Activated CD8-positive, alpha-beta memory T cell treated with anti-CD3 and anti-CD28 coated beads, Interleukin-2, amount 10 ng/mL, durations not matched to agents 7 days and 5 days (primary cell): Measurements from ENCODE around the gene MIA. TPM values are rescaled to one million over a fixed set of nuclear protein-coding genes. Genes with fewer than 3 reads are reported as not detected.

Experiments used
- ATAC-seq: fragments of 150-1000 bp; cut with Tn5 transposase; one replicate; pipeline ENCODE4 v1.10.0; 2021; ENCODE audit warnings: moderate library complexity
- CTCF ChIA-PET: fragments of 350-600 bp; sonication (Branson Sonifier 250); formaldehyde crosslinking; loops from one replicate; lab custom pipeline; 2021; ENCODE audit warnings: antibody characterized with exemption; lab: Charles Lee
- DNase-seq: peaks from one replicate; pipeline ENCODE4 v3.0.0-alpha.2; 2020
- H3K27ac Mint-ChIP-seq: one replicate; pipeline ENCODE4 v1.8.0; 2021; ENCODE audit warnings: mild to moderate bottlenecking, mixed read lengths
- H3K27me3 Mint-ChIP-seq: one replicate; pipeline ENCODE4 v1.8.0; 2021; ENCODE audit warnings: mixed read lengths
- H3K36me3 Mint-ChIP-seq: one replicate; pipeline ENCODE4 v1.8.0; 2021; ENCODE audit warnings: mild to moderate bottlenecking, mixed read lengths
- H3K4me1 Mint-ChIP-seq: one replicate; pipeline ENCODE4 v1.8.0; 2021; ENCODE audit warnings: mixed read lengths
- H3K4me3 Mint-ChIP-seq: one replicate; pipeline ENCODE4 v1.8.0; 2021; ENCODE audit warnings: mild to moderate bottlenecking, moderate library complexity, mixed read lengths
- H3K9me3 Mint-ChIP-seq: one replicate; pipeline ENCODE4 v1.8.0; 2022; ENCODE audit warnings: low read depth, mixed read lengths
- total RNA-seq, 2 experiments: library from RNA; stranded (reverse); gene quantifications; one replicate each; pipeline ENCODE4 v1.2.3, GENCODE V29; 2021

The MIA gene
- total RNA-seq, 2 experiments from 2014 or later = not detected

GRCh38 chr19:40741527-40742390 is 33.6 kb upstream of the MIA start:
- Mint-ChIP-seq H3K27ac (no peak overlapping the region), H3K36me3 (peaks cover 3% of the 10 kb centered on the region), H3K4me1 (peaks cover 5% of the 10 kb centered on the region), H3K27me3 (no peaks in the 10 kb centered on the region), H3K4me3 (no peak overlapping the region), H3K9me3 (no peaks in the 10 kb centered on the region)
- DNase-seq (no peak), ATAC-seq (no peak)
- CTCF ChIA-PET = interaction anchor here (1.3 to 2.4 kb wide), 2 partner anchors 19 to 65 kb away, joined by 3 to 9 read pairs; no protein-coding TSS in a partner anchor

DNA sequence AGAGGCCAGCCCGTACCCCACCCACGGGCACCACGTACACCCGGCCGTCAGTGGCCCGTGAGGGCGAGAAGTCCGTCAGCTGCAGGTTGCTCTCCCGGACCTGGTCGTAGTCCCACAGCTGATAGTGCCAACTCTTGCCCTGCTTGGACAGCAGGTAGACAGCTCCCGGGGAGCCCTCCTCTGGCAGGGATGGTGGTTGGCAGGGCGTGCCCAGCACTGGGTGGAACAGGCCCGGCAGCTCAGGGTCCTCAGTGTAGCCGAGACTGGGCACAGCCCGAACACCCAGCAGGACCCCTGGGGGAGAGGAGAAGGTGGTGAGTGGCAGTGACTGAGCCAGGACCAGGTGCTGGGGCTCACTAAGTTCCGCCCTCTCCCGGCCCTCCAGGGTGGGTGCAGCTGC is 32.8 kb upstream of the MIA start:
- Mint-ChIP-seq H3K9me3 (no peaks in the 10 kb centered on the region), H3K27me3 (no peaks in the 10 kb centered on the region), H3K4me3 (no peak overlapping the region), H3K4me1 (peaks cover 5% of the 10 kb centered on the region), H3K27ac (no peak overlapping the region), H3K36me3 (peaks cover 2% of the 10 kb centered on the region)
- DNase-seq (no peak), ATAC-seq (no peak)
- CTCF ChIA-PET = interaction anchor here (1.3 to 2.4 kb wide), 2 partner anchors 20 to 64 kb away, joined by 3 to 9 read pairs; no protein-coding TSS in a partner anchor

DNA sequence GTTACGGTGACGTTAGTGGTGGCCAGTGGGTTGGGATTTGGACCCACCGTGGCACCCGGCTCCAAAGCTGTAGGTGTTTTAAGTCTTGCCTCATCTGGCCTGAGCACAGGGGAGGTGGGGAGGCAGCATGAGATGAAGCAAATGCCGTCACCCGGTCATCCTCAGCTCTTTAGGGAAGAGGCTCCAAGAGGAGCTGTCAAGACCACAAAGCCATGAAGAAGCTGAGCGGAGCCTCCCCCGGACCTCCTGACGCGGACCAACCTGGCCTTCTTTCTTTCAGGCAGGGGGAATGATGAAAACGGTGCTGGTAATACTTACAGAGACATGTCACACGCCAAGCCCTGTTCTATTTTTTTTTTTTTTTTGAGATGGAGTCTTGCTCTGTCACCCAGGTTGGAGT is 32.4 kb upstream of the MIA start:
- Mint-ChIP-seq H3K27me3 (no peaks in the 10 kb centered on the region), H3K27ac (no peak overlapping the region), H3K4me3 (no peak overlapping the region), H3K4me1 (peaks cover 6% of the 10 kb centered on the region), H3K36me3 (no peaks in the 10 kb centered on the region), H3K9me3 (no peaks in the 10 kb centered on the region)
- CTCF ChIA-PET = interaction anchor here (1.1 to 2.4 kb wide), 6 partner anchors 10 to 77 kb away, joined by 3 to 9 read pairs (median 6); no protein-coding TSS in a partner anchor
- DNase-seq (no peak), ATAC-seq (no peak)

DNA sequence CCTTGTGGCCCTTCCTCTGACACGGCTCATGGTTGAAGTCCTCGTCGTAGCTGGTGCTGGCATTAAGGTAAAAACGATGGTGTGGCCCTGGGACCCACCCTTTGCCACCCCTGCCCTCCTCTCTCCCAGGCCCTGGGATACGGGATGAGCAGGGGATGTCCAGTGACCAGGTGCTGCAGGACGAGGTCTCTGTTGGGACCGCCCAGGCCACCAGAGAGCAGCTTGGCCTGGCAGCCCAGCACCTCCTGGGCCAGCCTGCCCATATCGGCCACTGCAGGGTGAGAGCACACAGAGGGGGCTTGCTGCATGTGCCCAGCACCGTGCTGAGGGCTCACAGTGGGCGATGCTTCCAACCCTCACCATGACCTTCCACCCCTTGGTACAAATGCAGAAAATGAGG is 31.4 kb upstream of the MIA start:
- Mint-ChIP-seq H3K36me3 (no peaks in the 10 kb centered on the region), H3K4me3 (no peak overlapping the region)
- no peak for DNase-seq

GRCh38 chr19:40744554-40745401 is 30.5 kb upstream of the MIA start:
- Mint-ChIP-seq H3K4me3 (no peak overlapping the region), H3K27ac (no peak overlapping the region), H3K9me3 (no peaks in the 10 kb centered on the region), H3K27me3 (no peaks in the 10 kb centered on the region), H3K36me3 (no peaks in the 10 kb centered on the region), H3K4me1 (peaks cover 15% of the 10 kb centered on the region)
- DNase-seq (peak; percentile 63), ATAC-seq (peak; percentile 56)
- CTCF ChIA-PET = interaction anchor here (0.6 to 2.1 kb wide), 10 partner anchors 12 to 81 kb away, joined by 3 to 8 read pairs (median 4); partner anchors contain the start of gene RAB4B

More for the DNA sequence above, 31.4 kb upstream of the MIA start:
- Mint-ChIP-seq H3K4me1 (peaks cover 9% of the 10 kb centered on the region), H3K9me3 (no peaks in the 10 kb centered on the region), H3K27me3 (no peaks in the 10 kb centered on the region), H3K27ac (no peak overlapping the region)
- CTCF ChIA-PET = interaction anchor here (0.6 to 2.1 kb wide), 10 partner anchors 9 to 380 kb away, joined by 3 to 8 read pairs (median 4); partner anchors contain the start of gene RAB4B
- ATAC-seq = no peak

DNA sequence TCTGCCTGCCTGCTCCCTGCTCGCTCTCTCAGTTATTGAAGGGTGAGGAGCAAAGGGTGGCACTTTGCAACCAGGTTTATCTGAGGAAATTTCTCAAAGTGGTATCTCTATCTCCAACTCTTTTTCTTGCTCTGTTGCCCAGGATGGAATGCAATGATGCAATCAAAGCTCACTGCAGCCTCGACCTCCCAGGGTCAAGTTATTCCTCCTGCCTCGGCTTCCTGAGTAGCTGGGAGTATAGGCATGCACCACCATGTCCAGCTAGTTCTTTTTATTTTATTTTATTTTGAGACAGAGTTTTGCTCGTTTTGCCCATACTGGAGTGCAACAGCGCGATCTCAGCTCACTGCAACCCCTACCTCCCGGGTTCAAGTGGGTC is 29.9 kb upstream of the MIA start:
- no peak for ATAC-seq
- Mint-ChIP-seq H3K4me1 (peaks cover 18% of the 10 kb centered on the region), H3K9me3 (no peaks in the 10 kb centered on the region), H3K36me3 (no peaks in the 10 kb centered on the region), H3K27ac (no peak overlapping the region), H3K27me3 (no peaks in the 10 kb centered on the region), H3K4me3 (no peak overlapping the region)
- DNase-seq = no peak
- CTCF ChIA-PET = interaction anchor here (0.6 to 2.1 kb wide), 5 partner anchors 11 to 524 kb away, joined by 3 to 8 read pairs (median 4); partner anchors contain the start of gene RAB4B

- no peak overlapping the region for H3K4me3 Mint-ChIP-seq
Observed at GRCh38 chr19:40747536-40747935, 27.8 kb upstream of the MIA start.

GRCh38 chr19:40750058-40750873 is 25.1 kb upstream of the MIA start, which contains the start of gene ACTMAP:
Gene ACTMAP, minus strand, starts transcription at chr19:40750477. Its CDS starts 674 bp downstream, at chr19:40749803.
- H3K4me3 Mint-ChIP-seq = peak within 1 kb of the TSS; percentile 93
- DNase-seq = peak; percentile 100
- H3K36me3 Mint-ChIP-seq = peaks cover 29% of the 10 kb centered on the region
- peaks cover 36% of the 10 kb centered on the region for H3K4me1 Mint-ChIP-seq
- peak within 1 kb of the TSS; percentile 100 for H3K27ac Mint-ChIP-seq
- no peaks in the 10 kb centered on the region for H3K27me3 Mint-ChIP-seq
- peak; percentile 86 for ATAC-seq
- H3K9me3 Mint-ChIP-seq = no peaks in the 10 kb centered on the region
- CTCF ChIA-PET = interaction anchor here (0.7 to 3.8 kb wide), 7 partner anchors 21 to 87 kb away, joined by 3 to 15 read pairs (median 5); partner anchors contain the start of genes COQ8B, ITPKC and RAB4B

More at GRCh38 chr19:40747536-40747935, 27.8 kb upstream of the MIA start:
- H3K36me3 Mint-ChIP-seq = peaks cover 13% of the 10 kb centered on the region
- CTCF ChIA-PET = interaction anchor here (1.1 kb wide), 1 partner anchor 59 kb away, joined by 3 read pairs; no protein-coding TSS in a partner anchor
- no peak for DNase-seq
- ATAC-seq = no peak
- peak overlapping the region; percentile 36 for H3K27ac Mint-ChIP-seq
- H3K9me3 Mint-ChIP-seq = no peaks in the 10 kb centered on the region
- peaks cover 19% of the 10 kb centered on the region for H3K4me1 Mint-ChIP-seq
- H3K27me3 Mint-ChIP-seq = no peaks in the 10 kb centered on the region

DNA sequence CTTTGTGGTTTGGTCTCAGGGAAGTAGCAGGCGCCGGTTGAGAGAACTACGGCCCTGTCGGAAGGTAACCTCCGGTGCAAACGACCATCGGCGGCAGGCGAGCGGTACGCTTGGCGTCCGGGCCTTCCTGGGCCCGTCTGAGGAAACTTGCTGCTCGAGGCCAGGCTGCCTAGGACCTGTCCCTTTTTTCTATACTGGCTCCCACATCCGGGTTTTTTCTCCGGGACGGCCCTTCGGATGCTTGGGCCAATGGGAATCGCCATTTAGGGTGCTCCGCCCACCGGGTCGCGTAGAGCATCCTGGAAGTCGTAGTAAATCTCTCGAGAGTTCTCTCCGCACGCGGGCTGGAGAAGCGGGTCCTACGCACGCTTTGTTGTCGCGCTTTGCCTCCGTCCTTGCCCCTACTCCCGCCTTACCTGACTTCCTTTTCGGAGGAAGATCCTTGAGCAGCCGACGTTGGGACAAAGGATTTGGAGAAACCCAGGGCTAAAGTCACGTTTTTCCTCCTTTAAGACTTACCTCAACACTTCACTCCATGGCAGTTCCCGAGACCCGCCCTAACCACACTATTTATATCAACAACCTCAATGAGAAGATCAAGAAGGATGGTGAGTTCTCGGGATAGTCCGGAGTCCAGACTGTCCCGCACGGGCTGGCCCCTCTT is 24.3 kb upstream of the MIA start, which contains the start of gene SNRPA:
Gene SNRPA (plus strand): TSS at position 330 of the 664 bp plus-strand sequence. CDS start 206 bp downstream, at position 536.
- Mint-ChIP-seq H3K36me3 (peaks cover 35% of the 10 kb centered on the region), H3K9me3 (no peaks in the 10 kb centered on the region), H3K4me3 (peak within 1 kb of the TSS; percentile 93), H3K4me1 (peaks cover 43% of the 10 kb centered on the region), H3K27ac (peak within 1 kb of the TSS; percentile 100), H3K27me3 (no peaks in the 10 kb centered on the region)
- DNase-seq = peak; percentile 99
- ATAC-seq = peak; percentile 76
- CTCF ChIA-PET = interaction anchor here (0.7 to 3.8 kb wide), 8 partner anchors 21 to 88 kb away, joined by 3 to 15 read pairs (median 4); partner anchors contain the start of genes COQ8B, ITPKC and RAB4B

- ATAC-seq = no peak
- peaks cover 42% of the 10 kb centered on the region for H3K36me3 Mint-ChIP-seq
Observed at GRCh38 chr19:40752257-40752781, 23.0 kb upstream of the MIA start.

GRCh38 chr19:40754611-40755247 is 20.6 kb upstream of the MIA start:
- peak overlapping the region; percentile 94 for H3K27ac Mint-ChIP-seq
- CTCF ChIA-PET = interaction anchor here (0.6 to 6.2 kb wide), 10 partner anchors 23 to 334 kb away, joined by 3 to 44 read pairs (median 5); partner anchors contain the start of genes COQ8B, EGLN2, ITPKC and RAB4B
- H3K4me1 Mint-ChIP-seq = peaks cover 51% of the 10 kb centered on the region
- ATAC-seq (no peak), DNase-seq (peak; percentile 65)
- H3K9me3 Mint-ChIP-seq = no peaks in the 10 kb centered on the region
- peaks cover 56% of the 10 kb centered on the region for H3K36me3 Mint-ChIP-seq
- peak overlapping the region; percentile 82 for H3K4me3 Mint-ChIP-seq
- H3K27me3 Mint-ChIP-seq = no peaks in the 10 kb centered on the region

More at GRCh38 chr19:40752257-40752781, 23.0 kb upstream of the MIA start:
- DNase-seq = peak; percentile 62
- CTCF ChIA-PET = interaction anchor here (1.0 to 6.2 kb wide), 9 partner anchors 8 to 119 kb away, joined by 3 to 44 read pairs (median 4); partner anchors contain the start of genes COQ8B, ITPKC and RAB4B
- H3K27me3 Mint-ChIP-seq = no peaks in the 10 kb centered on the region
- H3K27ac Mint-ChIP-seq = peak overlapping the region; percentile 100
- peaks cover 55% of the 10 kb centered on the region for H3K4me1 Mint-ChIP-seq
- H3K4me3 Mint-ChIP-seq = peak overlapping the region; percentile 93
- no peaks in the 10 kb centered on the region for H3K9me3 Mint-ChIP-seq
